ENCODE data around the gene HRAS.

DNA sequence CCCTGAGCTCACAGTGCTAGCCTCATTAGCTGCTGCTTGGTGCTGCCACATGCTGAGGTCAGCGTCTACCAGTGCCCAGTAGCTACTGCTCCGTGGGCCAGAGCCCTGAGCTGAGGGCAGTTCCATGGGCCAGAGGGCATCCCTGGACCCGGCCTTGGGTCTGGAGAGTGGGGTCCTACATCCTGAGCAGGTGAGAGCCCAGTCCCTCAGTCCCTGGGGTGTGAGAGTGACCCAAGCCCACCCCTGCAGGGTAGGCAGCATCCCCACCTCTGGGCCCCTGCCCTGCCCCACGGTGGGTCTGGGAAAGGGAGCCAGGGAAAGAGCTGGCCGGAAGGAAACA is 15.3 kb upstream of the HRAS start:
- TF ChIP-seq, protein P1, sequence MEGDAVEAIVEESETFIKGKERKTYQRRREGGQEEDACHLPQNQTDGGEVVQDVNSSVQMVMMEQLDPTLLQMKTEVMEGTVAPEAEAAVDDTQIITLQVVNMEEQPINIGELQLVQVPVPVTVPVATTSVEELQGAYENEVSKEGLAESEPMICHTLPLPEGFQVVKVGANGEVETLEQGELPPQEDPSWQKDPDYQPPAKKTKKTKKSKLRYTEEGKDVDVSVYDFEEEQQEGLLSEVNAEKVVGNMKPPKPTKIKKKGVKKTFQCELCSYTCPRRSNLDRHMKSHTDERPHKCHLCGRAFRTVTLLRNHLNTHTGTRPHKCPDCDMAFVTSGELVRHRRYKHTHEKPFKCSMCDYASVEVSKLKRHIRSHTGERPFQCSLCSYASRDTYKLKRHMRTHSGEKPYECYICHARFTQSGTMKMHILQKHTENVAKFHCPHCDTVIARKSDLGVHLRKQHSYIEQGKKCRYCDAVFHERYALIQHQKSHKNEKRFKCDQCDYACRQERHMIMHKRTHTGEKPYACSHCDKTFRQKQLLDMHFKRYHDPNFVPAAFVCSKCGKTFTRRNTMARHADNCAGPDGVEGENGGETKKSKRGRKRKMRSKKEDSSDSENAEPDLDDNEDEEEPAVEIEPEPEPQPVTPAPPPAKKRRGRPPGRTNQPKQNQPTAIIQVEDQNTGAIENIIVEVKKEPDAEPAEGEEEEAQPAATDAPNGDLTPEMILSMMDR (IDR thresholded peaks at IDR 0.05): no peak
- TF ChIP-seq POLR2AphosphoS5 (IDR thresholded peaks at IDR 0.05): no peak
- TF ChIP-seq POLR2A (IDR thresholded peaks at IDR 0.05): no peak
- no peak for TF ChIP-seq EP300 (IDR thresholded peaks at IDR 0.05)

Measured in stomach (tissue), 4 donors.